GM15510 (cell line): Measurements from ENCODE around the gene ITGAL.

Experiments used
- POLR2A ChIP-seq: IDR thresholded peaks from 3 replicates; pipeline ENCODE4 v1.6.1; 2011; ENCODE audit warnings: borderline replicate concordance; ENCODE audit not compliant: insufficient read length; ENCODE audit errors: extremely low read depth

ITGAL gene

DNA sequence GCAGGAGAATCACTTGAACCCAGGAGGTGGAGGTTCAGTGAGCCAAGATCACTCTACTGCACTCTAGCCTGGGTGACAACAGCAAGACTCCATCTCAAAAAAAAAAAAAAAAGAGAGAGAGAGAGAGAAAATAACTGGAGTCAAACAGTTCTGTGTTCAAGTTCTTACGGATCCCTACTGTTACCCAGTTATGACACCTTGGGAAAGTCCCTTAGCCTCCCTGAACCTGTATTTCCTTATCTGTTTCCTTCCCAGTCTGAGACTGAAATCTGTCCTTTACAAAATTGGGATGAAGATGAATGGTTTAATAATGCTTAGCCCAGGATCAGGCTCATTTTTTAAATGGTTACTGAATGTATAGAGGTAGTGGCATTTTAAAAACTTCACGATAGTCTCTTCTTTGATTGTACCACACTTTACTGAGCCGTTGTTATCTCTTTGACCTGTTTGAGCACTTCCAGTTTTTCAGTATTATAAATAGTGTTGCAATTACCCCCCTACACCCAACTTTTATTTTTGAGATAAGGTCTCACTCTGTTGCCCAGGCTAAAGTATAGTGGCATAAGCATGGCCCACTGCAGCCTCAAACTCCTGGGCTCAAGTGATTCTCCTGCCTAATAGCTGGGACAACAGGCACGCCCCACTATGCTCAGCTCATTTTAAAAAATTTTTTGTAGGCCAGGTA lies 36.7 kb downstream of the ITGAL start:
- no peak for TF ChIP-seq POLR2A

DNA sequence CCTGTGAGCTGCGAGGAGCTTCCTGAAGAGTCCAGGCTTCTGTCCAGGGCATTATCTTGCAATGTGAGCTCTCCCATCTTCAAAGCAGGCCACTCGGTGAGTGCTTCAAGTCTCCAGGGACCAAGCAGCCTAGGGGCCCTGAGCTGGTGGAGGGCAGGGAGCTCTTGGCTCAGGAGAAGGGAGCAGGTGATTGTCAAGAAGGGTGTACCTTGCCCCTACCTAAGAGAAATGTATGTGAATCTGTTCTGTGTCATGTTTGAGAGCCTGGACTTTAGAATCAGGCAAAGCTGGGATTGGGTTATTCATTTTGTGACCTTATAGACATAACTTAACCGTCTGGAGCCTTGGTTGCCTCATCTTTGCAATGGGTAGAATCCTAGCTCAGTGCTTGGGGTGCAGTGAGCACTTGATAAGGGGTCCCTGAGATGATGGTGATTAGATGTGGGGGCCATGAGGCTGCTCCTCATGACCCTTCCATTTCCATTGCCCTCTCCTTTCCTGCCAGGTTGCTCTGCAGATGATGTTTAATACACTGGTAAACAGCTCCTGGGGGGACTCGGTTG lies 37.9 kb downstream of the ITGAL start:
- no peak for TF ChIP-seq POLR2A

DNA sequence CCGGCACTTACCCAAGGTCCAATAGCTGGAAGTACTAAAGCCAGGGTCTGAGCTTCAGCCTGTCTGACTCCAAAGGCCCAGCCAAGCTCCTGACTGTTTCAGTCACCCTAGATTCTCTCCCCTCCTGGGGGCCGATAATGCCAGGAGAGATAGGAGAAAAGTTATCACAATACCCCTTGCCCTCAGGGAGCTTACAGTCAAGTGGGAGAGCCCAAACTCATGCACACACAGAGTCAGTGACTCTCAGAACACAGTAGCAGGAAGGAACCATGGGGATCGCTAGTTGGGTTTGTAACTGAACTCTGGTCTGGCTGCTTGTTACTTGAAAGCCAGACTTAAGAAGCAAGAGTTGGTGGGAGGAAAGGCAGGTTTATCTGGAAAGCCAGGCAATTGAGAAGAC lies 39.0 kb downstream of the ITGAL start:
- TF ChIP-seq POLR2A = no peak

DNA sequence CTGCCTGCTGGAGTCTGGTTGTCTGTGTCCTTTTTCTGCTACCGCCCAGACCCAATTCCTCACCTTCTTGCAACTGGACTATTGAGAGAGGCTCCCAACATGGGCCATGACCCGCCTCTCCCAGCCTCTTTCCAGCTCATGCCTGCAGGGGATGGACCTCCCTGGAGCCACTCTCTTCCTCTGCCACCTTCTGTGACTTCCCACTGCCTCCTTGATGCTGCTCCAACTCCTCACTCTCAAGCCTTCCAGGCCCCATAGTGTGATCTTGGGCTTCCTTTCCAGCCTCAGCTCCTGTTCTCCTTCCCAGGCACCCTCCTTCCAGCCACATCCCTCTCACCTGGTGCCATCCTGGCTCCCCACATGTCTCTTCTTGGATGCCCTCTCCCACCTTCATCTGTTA lies 42.7 kb downstream of the ITGAL start:
- TF ChIP-seq POLR2A = no peak

DNA sequence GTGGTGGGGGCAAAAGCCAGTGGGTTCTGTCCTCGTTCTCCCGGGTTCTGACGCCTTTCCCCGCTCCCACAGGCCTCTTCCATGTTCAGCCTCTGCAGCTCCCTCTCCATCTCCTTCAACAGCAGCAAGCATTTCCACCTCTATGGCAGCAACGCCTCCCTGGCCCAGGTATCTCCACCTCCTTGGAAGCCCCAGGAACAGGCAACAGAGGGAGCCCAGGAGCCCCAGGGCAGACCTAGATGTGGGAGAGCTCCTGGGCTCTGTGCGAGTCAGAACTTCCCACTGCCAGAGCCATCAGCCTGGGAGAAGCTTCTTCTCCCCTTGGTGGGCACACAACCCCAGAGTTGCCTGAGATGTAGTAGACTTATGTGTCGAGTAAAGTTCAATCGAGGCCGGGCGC lies 46.0 kb downstream of the ITGAL start:
- no peak for TF ChIP-seq POLR2A

DNA sequence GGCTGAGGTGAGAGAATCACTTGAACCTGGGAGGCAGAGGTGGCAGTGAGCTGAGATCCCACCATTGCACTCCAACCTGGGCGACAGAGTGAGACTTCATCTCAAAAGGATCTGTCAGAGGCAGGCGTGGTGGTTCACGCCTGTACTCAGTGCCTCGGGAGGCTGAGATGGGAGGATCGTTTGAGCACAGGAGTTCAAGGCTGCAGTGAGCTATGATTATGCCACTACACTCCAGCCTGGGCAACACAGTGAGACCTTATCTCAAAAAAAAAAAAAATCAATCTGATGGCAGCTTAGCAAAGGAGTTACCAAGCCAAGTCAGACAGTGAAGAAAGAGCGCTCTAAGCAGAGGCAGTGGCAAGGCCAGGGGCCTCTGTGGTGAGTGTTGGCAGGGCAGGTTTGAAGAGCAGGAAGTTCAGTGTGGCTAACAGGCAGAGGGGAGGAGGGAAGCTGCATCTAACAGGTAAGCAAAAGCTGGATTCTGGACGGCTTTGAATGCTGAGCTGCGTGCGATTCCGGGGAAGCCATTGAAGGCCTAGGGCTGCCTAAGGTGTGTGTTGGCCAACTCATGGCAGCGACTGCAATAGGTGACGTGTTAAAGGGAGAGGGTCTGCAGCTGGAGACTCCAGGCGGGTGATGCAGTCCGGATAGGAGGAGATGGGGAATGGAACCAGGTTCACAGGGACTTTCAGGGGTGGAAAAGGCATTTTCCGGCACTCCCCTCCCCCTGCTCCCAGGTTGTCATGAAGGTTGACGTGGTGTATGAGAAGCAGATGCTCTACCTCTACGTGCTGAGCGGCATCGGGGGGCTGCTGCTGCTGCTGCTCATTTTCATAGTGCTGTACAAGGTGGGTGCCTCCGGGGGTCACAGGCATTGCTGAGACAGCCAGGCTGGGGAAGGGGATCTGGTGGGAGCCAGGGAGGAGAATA lies 46.8 kb downstream of the ITGAL start:
- no peak for TF ChIP-seq POLR2A

DNA sequence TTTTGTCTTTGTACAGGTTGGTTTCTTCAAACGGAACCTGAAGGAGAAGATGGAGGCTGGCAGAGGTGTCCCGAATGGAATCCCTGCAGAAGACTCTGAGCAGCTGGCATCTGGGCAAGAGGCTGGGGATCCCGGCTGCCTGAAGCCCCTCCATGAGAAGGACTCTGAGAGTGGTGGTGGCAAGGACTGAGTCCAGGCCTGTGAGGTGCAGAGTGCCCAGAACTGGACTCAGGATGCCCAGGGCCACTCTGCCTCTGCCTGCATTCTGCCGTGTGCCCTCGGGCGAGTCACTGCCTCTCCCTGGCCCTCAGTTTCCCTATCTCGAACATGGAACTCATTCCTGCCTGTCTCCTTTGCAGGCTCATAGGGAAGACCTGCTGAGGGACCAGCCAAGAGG lies 48.9 kb downstream of the ITGAL start:
- TF ChIP-seq POLR2A = no peak

DNA sequence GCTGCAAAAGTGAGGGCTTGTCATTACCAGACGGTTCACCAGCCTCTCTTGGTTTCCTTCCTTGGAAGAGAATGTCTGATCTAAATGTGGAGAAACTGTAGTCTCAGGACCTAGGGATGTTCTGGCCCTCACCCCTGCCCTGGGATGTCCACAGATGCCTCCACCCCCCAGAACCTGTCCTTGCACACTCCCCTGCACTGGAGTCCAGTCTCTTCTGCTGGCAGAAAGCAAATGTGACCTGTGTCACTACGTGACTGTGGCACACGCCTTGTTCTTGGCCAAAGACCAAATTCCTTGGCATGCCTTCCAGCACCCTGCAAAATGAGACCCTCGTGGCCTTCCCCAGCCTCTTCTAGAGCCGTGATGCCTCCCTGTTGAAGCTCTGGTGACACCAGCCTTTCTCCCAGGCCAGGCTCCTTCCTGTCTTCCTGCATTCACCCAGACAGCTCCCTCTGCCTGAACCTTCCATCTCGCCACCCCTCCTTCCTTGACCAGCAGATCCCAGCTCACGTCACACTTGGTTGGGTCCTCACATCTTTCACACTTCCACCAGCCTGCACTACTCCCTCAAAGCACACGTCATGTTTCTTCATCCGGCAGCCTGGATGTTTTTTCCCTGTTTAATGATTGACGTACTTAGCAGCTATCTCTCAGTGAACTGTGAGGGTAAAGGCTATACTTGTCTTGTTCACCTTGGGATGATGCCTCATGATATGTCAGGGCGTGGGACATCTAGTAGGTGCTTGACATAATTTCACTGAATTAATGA lies 49.5 kb downstream of the ITGAL start:
- TF ChIP-seq POLR2A = no peak

DNA sequence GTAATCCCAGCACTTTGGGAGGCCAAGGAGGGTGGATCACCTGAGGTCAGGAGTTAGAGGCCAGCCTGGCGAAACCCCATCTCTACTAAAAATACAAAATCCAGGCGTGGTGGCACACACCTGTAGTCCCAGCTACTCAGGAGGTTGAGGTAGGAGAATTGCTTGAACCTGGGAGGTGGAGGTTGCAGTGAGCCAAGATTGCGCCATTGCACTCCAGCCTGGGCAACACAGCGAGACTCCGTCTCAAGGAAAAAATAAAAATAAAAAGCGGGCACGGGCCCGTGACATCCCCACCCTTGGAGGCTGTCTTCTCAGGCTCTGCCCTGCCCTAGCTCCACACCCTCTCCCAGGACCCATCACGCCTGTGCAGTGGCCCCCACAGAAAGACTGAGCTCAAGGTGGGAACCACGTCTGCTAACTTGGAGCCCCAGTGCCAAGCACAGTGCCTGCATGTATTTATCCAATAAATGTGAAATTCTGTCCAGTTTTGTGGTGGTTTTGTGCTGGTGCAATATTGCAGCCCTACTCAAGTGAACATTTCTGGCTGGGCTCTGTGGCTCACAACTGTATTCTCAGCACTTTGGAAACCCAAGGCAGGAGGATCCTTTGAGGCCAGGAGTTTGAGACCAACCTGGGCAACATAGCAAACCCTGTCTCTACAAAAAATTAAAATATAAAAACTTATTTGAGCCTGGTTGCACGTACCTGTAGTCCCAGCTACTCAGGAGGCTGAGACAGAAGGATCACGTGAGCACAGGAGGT lies 50.3 kb downstream of the ITGAL start:
- peak; percentile 13 for TF ChIP-seq POLR2A

DNA sequence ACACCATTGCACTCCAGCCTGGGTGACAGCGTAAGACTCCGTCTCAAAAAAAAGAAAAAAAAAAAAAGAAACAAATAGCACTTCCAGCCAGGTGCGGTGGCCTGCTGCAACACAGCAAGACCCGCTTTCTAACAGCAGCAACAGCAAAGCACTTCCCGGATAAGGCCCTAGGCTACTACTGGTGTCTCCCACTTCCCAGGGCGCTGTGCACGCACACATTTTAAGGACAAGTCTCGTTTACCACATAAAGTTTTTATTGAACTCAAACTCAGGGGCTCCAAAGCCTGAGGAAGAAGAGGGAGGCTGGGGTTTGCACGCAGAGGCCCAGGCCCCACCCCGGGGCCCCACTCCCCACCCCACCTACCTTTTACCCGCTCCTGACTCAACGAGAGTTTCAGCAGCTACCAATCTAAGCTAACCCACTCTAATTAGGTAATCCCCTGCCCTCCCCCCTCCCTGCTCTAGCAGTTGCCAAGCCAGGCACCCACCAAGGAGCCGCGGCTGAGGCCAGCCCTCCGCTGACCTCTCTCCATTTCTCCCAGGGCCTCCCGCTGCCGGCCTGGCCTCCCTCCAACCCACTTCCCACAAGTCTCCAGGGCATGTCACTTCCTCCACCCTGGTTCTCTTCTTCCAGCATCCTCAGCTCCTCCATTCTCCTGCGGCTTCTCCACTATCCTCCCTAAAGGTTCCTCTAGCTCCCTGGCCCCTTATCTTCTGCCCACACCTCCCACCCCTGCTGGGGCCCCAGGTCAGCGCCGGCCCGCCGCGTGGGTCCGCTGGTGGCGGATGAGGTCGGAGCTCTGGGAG lies 51.4 kb downstream of the ITGAL start:
- TF ChIP-seq POLR2A = peak; percentile 6

DNA sequence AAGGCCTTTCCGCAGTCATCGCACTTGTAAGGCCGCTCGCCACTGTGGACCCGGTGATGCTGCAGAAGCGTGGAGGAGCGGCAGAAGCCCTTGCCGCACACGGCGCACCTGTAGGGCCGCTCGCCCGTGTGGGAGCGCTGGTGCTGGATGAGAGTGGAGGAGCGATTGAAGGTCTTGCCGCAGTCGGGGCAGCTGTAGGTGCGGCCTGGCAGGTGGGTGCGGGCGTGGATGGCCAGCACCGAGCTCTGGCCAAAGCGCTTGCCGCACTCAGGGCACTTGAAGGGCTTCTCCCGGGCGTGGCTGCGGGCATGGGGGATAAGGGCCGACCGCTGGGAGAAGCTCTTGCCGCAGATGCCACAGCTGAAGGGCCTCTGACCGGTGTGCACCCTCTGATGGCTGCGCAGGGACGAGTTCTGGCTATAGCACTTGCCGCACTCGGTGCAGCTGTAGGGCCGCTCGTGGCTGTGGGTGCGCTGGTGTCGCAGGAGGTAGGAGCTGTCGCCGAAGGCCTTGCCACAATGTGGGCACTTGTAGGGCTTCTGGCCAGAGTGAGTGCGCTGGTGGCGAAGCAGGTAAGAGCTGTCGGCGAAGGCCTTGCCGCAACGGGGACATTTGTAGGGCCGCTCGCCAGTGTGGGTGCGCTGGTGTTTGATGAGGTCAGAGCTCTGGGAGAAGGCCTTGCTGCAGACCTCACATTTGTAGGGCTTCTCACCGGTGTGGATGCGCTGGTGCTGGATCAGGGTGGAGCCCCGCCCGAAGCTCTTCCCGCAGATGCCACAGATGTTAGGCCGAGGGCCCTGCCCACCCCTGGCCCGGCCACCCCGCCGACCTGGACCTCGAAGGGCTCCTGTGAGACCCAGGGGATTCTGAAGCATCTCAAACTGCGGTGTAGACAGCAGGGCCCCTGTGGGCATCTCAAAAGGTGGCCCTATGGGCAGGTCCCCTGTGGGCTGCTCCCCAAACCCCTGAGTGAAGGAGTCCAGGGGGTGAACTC lies 52.3 kb downstream of the ITGAL start:
- no peak for TF ChIP-seq POLR2A

DNA sequence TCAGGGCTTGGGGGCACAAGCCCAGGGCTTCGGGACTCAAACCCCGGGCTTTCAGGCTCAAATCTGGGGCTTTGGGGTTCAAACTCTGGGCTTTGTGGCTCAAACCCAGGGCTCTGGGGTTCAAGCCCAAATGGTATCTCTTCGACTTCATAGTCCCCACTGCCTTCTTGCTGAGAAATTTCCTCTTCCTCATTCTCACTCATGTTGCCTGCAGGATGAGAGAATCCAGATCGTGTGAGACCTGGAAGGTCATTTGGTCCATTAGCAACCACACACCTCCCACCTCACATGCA lies 53.2 kb downstream of the ITGAL start:
- no peak for TF ChIP-seq POLR2A
